GM12865 (cell line): Measurements from ENCODE around the gene DSCAM.
"Not testable (repeated sequence)": the region's sequence is repeated elsewhere in the genome, so short reads cannot be mapped to it uniquely, and the experiment has no call there.

Experiments
- DNase-seq: peaks from one replicate; pipeline ENCODE4 v3.0.0; 2010; ENCODE audit warnings: low read depth
- H3K4me3 ChIP-seq: 2 replicates; pipeline ENCODE4 v1.5.1; 2011; ENCODE audit warnings: mild to moderate bottlenecking, low read depth, low read length, control low read depth
- TF ChIP-seq, protein P1 (sequence below): IDR thresholded peaks from 2 replicates; pipeline ENCODE4 v1.5.1; 2011; ENCODE audit warnings: low read length, control low read depth, low read depth, inconsistent platforms; ENCODE audit not compliant: insufficient read depth; ENCODE audit errors: missing control alignments

DSCAM gene

DNA sequence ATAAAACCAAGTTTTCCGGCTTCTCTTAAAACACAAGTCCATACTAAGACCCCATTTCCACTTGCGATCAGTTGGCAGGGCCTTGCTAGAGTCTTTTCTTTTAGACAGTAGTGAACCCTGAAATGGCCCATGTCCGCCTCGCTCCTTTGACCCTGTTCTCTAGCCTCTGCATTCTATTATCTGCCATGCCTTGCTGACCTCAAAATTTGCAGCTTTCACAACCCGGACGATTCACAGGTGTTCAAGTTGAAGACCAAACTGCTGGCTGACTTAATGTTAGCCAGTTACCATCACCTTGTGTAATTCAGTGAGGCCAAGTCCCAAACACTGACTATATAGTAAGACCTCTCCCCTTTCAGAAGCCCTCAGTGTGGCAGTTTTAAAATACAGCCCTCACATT is 805.5 kb downstream of the DSCAM start:
- DNase-seq: no peak
- H3K4me3 ChIP-seq: no peak overlapping the region
- TF ChIP-seq, protein P1, sequence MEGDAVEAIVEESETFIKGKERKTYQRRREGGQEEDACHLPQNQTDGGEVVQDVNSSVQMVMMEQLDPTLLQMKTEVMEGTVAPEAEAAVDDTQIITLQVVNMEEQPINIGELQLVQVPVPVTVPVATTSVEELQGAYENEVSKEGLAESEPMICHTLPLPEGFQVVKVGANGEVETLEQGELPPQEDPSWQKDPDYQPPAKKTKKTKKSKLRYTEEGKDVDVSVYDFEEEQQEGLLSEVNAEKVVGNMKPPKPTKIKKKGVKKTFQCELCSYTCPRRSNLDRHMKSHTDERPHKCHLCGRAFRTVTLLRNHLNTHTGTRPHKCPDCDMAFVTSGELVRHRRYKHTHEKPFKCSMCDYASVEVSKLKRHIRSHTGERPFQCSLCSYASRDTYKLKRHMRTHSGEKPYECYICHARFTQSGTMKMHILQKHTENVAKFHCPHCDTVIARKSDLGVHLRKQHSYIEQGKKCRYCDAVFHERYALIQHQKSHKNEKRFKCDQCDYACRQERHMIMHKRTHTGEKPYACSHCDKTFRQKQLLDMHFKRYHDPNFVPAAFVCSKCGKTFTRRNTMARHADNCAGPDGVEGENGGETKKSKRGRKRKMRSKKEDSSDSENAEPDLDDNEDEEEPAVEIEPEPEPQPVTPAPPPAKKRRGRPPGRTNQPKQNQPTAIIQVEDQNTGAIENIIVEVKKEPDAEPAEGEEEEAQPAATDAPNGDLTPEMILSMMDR: no peak

DNA sequence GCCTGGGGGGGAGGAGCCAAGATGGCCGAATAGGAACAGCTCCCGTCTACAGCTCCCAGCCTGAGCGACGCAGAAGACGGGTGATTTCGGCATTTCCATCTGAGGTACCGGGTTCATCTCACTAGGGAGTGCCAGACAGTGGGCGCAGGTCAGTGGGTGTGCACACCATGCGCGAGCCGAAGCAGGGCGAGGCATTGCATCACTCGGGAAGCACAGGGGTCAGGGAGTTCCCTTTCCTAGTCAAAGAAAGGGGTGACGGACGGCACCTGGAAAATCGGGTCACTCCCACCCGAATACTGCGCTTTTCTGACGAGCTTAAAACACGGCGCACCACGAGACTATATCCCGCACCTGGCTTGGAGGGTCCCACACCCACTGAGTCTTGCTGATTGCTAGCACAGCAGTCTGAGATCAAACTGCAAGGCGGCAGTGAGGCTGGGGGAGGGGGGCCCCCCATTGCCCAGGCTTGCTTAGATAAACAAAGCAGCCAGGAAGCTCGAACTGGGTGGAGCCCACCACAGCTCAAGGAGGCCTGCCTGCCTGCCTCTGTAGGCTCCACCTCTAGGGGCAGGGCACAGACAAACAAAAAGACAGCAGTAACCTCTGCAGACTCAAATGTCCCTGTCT is 813.7 kb downstream of the DSCAM start:
- not testable (repeated sequence) for H3K4me3 ChIP-seq, DNase-seq

DNA sequence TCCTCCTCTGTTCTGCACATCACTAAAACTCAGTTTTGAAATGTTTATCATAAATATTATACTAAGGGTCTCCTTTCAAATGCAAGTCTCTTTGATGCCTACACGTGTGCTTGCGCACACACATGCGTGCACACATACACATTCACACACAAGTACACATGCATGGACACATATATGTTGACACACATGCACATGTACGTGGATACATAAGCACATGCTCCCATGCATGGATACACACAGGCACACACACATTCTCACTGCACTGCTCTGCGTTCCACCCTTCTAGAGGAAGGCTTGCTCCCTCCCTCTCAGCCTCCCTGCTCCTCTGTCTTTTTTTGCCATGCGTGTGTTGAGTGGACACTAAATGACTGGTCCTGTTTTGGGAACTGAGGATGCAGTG is 817.1 kb downstream of the DSCAM start:
- DNase-seq: no peak
- no peak overlapping the region for H3K4me3 ChIP-seq
- TF ChIP-seq, protein P1: no peak

DNA sequence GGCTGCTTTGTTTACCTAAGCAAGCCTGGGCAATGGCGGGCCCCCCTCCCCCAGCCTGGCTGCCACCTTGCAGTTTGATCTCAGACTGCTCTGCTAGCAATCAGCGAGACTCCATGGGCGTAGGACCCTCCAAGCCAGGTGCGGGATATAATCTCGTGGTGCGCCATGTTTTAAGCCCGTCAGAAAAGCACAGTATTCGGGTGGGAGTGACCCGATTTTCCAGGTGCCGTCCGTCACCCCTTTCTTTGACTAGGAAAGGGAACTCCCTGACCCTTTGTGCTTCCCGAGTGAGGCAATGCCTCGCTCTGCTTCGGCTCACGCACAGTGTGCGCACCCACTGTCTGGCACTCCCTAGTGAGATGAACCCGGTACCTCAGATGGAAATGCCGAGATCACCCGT is 818.6 kb downstream of the DSCAM start:
- not testable (repeated sequence) for DNase-seq, H3K4me3 ChIP-seq

DNA sequence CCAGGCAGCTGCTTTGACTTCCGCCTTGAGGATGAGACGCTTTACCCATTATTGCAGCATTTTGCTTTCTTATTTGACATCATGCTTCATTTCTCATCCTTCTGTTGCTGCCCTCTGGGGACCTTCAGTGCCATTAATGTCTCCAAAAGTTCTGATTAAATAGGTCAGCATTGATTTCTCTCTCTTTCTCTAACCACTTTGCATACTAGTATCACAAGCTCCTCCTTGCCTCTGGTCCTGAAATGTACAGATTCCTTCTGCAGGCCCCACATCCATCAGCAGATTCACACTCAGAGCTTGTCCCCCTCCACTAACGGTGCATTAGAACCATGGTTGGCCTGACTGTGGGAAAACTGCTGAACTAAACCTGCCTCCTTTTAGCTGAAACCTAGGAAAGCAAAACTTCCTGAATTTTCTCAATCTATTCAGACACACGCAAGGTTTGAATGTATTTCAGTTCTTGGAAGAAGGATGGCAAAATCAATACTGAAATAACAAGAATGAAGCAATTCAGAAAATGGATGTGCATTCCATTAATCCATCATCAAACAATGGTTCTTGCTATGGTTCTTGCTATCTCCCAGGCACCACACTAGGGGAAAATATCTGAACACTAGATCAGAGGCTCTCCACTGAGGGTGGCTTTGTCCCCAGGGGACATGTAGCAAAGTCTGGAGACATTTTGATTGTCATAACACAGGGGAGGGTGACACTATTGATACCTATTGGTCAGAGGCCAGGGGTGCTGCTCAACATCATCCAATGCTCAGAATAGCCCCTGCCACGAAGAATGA is 825.2 kb downstream of the DSCAM start:
- no peak for DNase-seq
- TF ChIP-seq, protein P1: no peak
- H3K4me3 ChIP-seq: no peak overlapping the region

DNA sequence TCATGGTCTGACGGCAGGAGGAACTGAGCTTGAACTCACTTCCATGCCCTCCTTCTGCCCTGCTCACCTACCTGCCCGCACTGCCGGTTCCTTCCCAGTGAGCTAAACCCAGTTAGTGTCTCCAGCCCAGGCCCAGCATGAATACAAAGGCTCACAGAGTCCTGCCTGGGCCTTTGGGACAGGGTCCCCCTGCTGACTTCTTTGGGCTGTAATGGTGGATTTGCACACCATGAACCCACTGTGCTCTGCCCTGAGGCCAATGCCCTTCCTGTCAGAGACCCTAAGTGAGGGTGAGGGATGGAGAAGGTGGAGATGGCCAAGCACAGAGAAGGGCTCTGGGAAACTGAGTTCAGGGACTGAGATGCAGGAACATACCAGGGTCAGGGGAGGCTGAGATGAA is 826.3 kb downstream of the DSCAM start:
- H3K4me3 ChIP-seq: no peak overlapping the region
- DNase-seq: no peak
- TF ChIP-seq, protein P1: no peak

DNA sequence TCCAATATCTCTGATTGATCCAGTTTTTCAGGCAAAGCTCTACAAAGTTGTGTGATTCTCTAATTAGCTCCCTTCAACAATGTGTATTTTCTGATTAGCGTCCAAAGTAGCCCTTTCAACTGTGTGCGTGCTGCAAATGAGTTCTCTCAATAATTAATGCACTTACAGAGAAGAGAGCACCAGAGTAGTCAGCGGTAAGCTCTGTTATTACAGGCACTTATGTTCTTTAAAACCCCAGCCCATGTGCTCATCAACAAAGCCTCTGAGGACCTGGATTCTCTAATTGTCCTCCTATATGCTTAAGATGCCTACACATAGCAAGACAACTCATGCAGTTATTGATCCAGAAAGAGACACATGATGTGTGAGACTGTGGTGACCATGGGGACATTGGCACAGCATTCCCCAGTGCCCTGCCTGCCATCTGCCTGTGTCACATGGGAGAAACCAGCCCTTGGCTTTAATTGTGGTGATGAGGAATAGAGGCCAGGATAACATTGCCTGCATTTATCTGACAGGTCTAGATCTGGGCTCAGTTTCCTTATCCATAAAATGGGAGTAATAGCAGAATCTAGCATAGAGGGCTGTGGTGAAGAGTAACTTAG is 828.0 kb downstream of the DSCAM start:
- no peak for DNase-seq
- TF ChIP-seq, protein P1: no peak
- H3K4me3 ChIP-seq: no peak overlapping the region
